HepG2 (cell line): ENCODE results near the gene TTC22. TPM values are rescaled to one million over a fixed set of nuclear protein-coding genes. Genes with fewer than 3 reads are reported as not detected.
A peak's percentile ranks its signal among the peaks of the same experiment; 100 is the strongest.

Experiments used
- ATAC-seq: fragments of 200-7000 bp; cut with Tn5 transposase; 3 replicates; pipeline ENCODE4 v1.9.1; 2020; ENCODE audit warnings: mild to moderate bottlenecking, moderate library complexity
- BruUV-seq: library from RNA; stranded (reverse); fragments of 400-500 nt; replicated peaks from 2 replicates; lab custom pipeline; 2021; lab: Mats Ljungman, UMichigan
- CTCF ChIA-PET: fragments of 300-600 bp; formaldehyde crosslinking; extraction: SDS; loops from one replicate; lab custom pipeline; 2021; ENCODE audit warnings: low total read pairs, inconsistent platforms, low intra/inter-chr PET ratio; lab: Yijun Ruan, JAX
- POLR2A ChIA-PET: fragments of 350-600 bp; sonication (Branson Sonifier 250); formaldehyde crosslinking; loops from one replicate; lab custom pipeline; 2020; ENCODE audit warnings: antibody characterized with exemption, inconsistent platforms; lab: Yijun Ruan, JAX
- DNase-seq: peaks from one replicate; pipeline ENCODE4 v3.0.0-alpha.2; 2015; ENCODE audit warnings: low spot score
- FAIRE-seq: peaks from 3 replicates; lab custom pipeline; 2011; peaks lifted over from hg19 to GRCh38; lab: Jason Lieb, UNC
- H2AFZ ChIP-seq: one replicate; pipeline ENCODE4 v1.6.1; 2011; ENCODE audit warnings: low read length, inconsistent platforms
- H3K27ac ChIP-seq: fragments of 300-600 bp; 3 replicates; pipeline ENCODE4 v1.8.0; 2011; ENCODE audit warnings: mixed run types, mild to moderate bottlenecking, mixed read lengths, low read length, inconsistent platforms; ENCODE audit not compliant: insufficient read depth; ENCODE audit errors: extremely low read length
- H3K27me3 ChIP-seq, 2 experiments: fragments of 200-600 bp in 1 of 2; 2 replicates in 1 of 2; 3 replicates in 1 of 2; pipeline versions ENCODE4 v1.6.0 to v1.8.0; 2011; ENCODE audit warnings: low read length in 2 of 2, mild to moderate bottlenecking in 2 of 2, moderate library complexity in 2 of 2, inconsistent platforms in 1 of 2; ENCODE audit not compliant: insufficient read depth in 2 of 2, control insufficient read depth in 1 of 2
- H3K36me3 ChIP-seq, 2 experiments: fragments of 200-600 bp in 1 of 2; replicated peaks in 1 of 2; 2 replicates in 1 of 2; 3 replicates in 1 of 2; pipeline versions ENCODE4 v1.5.1 to v1.8.0; 2011; ENCODE audit warnings: low read length in 2 of 2, inconsistent platforms in 1 of 2; ENCODE audit not compliant: insufficient read depth in 2 of 2, control insufficient read depth in 1 of 2
- H3K4me1 ChIP-seq: 2 replicates; pipeline ENCODE4 v1.5.1; 2012; ENCODE audit warnings: low read length, inconsistent platforms; ENCODE audit not compliant: insufficient read depth
- H3K4me2 ChIP-seq: 2 replicates; pipeline ENCODE4 v1.6.0; 2011; ENCODE audit warnings: low read depth, low read length, inconsistent platforms
- H3K4me3 ChIP-seq, 3 experiments: fragments of 200-600 bp in 1 of 3; sonication (generic), shearing (Covaris generic) in 1 of 3; replicated peaks in 1 of 3; 2 replicates each; pipeline ENCODE4 v1.5.1; 2011 to 2016; ENCODE audit warnings: low read length in 3 of 3, inconsistent platforms in 2 of 3, low read depth in 2 of 3, mild to moderate bottlenecking in 2 of 3, control low read depth in 1 of 3, mixed read lengths in 1 of 3; ENCODE audit not compliant: insufficient read depth in 1 of 3
- H3K79me2 ChIP-seq: one replicate; pipeline ENCODE4 v1.6.1; 2011; ENCODE audit warnings: low read length, inconsistent platforms; ENCODE audit not compliant: insufficient read depth
- H3K9ac ChIP-seq: 2 replicates; pipeline ENCODE4 v1.6.0; 2011; ENCODE audit warnings: mild to moderate bottlenecking, low read depth, low read length, inconsistent platforms; ENCODE audit not compliant: insufficient read depth
- H3K9me3 ChIP-seq: 2 replicates; pipeline ENCODE4 v1.5.1; 2012; ENCODE audit warnings: mild to moderate bottlenecking, low read length
- H4K20me1 ChIP-seq: 2 replicates; pipeline ENCODE4 v1.6.0; 2011; ENCODE audit warnings: inconsistent platforms, mild to moderate bottlenecking, low read length, moderate library complexity; ENCODE audit not compliant: insufficient read depth
- PCBP2 ChIP-seq: fragments of 200-400 bp; formaldehyde crosslinking; optimal IDR thresholded peaks from 2 replicates; pipeline ENCODE3; 2018; ENCODE audit warnings: low read length, low read depth; ENCODE audit not compliant: poor library complexity, severe bottlenecking
- ZNF7 ChIP-seq: IDR thresholded peaks from 2 replicates; pipeline ENCODE4 v1.6.1; 2016; ENCODE audit warnings: missing biosample characterization, missing genetic modification reagents
- WGBS: methylation state at CpG from one replicate; pipeline ENCODE4 v1.1.6; 2017; ENCODE audit warnings: low lambda C conversion rate; 5-methylcytosine and 5-hydroxymethylcytosine counted together
- in situ Hi-C: cut with HindIII; loops from 2 replicates; pipeline ENCODE4 v1.10.0; 2017; ENCODE audit warnings: low pct_unique_long_range_greater_than_20kb; ENCODE audit not compliant: extremely low pct_ligation_motif_present
- intact Hi-C: fragments of 100-400 bp; cut with micrococcal nuclease; formaldehyde crosslinking; loops from one replicate; pipeline ENCODE4 v1.10.0; 2022; ENCODE audit not compliant: unreplicated experiment
- polyA plus RNA-seq, 8 experiments: library from polyadenylated mRNA; depleted of rRNA in 3 of 8; stranded (reverse) in 7 of 8; unstranded in 1 of 8; fragments of >200 nt; fragmentation: Illumina TruSeq in 4 of 8; extraction: Trizol in 4 of 8; gene quantifications; 2 replicates each; pipeline versions ENCODE4 v1.2.1 to v1.2.3, GENCODE V29; 2011 to 2016; ENCODE audit warnings: low read depth in 4 of 8, missing spikeins in 1 of 8, mixed read lengths in 1 of 8; ENCODE audit not compliant: insufficient read depth in 1 of 8
- total RNA-seq, 5 experiments: library from RNA; depleted of rRNA; stranded (reverse); fragments of >200 nt; fragmentation: Illumina TruSeq; extraction: Trizol; gene quantifications; 2 replicates each; pipeline ENCODE4 v1.2.3, GENCODE V29; 2016; ENCODE audit warnings: low read depth in 1 of 5
- TF ChIP-seq, protein P1 (sequence below): sonication (generic); formaldehyde crosslinking; IDR thresholded peaks from 2 replicates; pipeline ENCODE4 v1.4.0; 2020; ENCODE audit warnings: missing genetic modification reagents, borderline replicate concordance
- TF ChIP-seq, protein P2 (sequence below): sonication (generic); formaldehyde crosslinking; IDR thresholded peaks from 2 replicates; pipeline ENCODE4 v1.4.0; 2020; ENCODE audit warnings: missing genetic modification reagents, borderline replicate concordance

TTC22 gene
- total and polyA plus RNA-seq, 2 of the 13 experiments (the other 11 are each of a cell fraction or from before 2014, with no cell fraction given) = not detected

- intact Hi-C loops = no loop called here
- CTCF ChIA-PET = no interaction called here
Measured at GRCh38 chr1:54843449-54843848, 42.3 kb upstream of the TTC22 start.

More at GRCh38 chr1:54843449-54843848, 42.3 kb upstream of the TTC22 start:
- ATAC-seq = no peak
- H3K4me2 ChIP-seq = no peak overlapping the region
- no peaks in the 10 kb centered on the region for H3K79me2 ChIP-seq
- TF ChIP-seq PCBP2 (no peak), ZNF7 (CRISPR knock-in tag) (0 out of 2 replicates have a peak, but pooled peaks have one; percentile 3)
- TF ChIP-seq, protein P1, sequence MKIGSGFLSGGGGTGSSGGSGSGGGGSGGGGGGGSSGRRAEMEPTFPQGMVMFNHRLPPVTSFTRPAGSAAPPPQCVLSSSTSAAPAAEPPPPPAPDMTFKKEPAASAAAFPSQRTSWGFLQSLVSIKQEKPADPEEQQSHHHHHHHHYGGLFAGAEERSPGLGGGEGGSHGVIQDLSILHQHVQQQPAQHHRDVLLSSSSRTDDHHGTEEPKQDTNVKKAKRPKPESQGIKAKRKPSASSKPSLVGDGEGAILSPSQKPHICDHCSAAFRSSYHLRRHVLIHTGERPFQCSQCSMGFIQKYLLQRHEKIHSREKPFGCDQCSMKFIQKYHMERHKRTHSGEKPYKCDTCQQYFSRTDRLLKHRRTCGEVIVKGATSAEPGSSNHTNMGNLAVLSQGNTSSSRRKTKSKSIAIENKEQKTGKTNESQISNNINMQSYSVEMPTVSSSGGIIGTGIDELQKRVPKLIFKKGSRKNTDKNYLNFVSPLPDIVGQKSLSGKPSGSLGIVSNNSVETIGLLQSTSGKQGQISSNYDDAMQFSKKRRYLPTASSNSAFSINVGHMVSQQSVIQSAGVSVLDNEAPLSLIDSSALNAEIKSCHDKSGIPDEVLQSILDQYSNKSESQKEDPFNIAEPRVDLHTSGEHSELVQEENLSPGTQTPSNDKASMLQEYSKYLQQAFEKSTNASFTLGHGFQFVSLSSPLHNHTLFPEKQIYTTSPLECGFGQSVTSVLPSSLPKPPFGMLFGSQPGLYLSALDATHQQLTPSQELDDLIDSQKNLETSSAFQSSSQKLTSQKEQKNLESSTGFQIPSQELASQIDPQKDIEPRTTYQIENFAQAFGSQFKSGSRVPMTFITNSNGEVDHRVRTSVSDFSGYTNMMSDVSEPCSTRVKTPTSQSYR (CRISPR knock-in tag) = no peak
- TF ChIP-seq, protein P2, sequence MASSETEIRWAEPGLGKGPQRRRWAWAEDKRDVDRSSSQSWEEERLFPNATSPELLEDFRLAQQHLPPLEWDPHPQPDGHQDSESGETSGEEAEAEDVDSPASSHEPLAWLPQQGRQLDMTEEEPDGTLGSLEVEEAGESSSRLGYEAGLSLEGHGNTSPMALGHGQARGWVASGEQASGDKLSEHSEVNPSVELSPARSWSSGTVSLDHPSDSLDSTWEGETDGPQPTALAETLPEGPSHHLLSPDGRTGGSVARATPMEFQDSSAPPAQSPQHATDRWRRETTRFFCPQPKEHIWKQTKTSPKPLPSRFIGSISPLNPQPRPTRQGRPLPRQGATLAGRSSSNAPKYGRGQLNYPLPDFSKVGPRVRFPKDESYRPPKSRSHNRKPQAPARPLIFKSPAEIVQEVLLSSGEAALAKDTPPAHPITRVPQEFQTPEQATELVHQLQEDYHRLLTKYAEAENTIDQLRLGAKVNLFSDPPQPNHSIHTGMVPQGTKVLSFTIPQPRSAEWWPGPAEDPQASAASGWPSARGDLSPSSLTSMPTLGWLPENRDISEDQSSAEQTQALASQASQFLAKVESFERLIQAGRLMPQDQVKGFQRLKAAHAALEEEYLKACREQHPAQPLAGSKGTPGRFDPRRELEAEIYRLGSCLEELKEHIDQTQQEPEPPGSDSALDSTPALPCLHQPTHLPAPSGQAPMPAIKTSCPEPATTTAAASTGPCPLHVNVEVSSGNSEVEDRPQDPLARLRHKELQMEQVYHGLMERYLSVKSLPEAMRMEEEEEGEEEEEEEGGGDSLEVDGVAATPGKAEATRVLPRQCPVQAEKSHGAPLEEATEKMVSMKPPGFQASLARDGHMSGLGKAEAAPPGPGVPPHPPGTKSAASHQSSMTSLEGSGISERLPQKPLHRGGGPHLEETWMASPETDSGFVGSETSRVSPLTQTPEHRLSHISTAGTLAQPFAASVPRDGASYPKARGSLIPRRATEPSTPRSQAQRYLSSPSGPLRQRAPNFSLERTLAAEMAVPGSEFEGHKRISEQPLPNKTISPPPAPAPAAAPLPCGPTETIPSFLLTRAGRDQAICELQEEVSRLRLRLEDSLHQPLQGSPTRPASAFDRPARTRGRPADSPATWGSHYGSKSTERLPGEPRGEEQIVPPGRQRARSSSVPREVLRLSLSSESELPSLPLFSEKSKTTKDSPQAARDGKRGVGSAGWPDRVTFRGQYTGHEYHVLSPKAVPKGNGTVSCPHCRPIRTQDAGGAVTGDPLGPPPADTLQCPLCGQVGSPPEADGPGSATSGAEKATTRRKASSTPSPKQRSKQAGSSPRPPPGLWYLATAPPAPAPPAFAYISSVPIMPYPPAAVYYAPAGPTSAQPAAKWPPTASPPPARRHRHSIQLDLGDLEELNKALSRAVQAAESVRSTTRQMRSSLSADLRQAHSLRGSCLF (CRISPR knock-in tag) = no peak
- POLR2A ChIA-PET = interaction anchor here (1.2 kb wide), 1 partner anchor 22 kb away, joined by 3 read pairs; no protein-coding TSS in a partner anchor
- no TSS peak for BruUV-seq
- H3K36me3 ChIP-seq = no peaks in the 10 kb centered on the region
- peaks cover 7% of the 10 kb centered on the region; the same call in 1 of the 2 replicates for H3K4me1 ChIP-seq
- DNase-seq = no peak
- no peak overlapping the region for H3K9ac ChIP-seq
- H3K4me3 ChIP-seq = no peak overlapping the region
- no peak overlapping the region for H3K27ac ChIP-seq
- in situ Hi-C loops = no loop called here
- no peaks in the 10 kb centered on the region for H3K9me3 ChIP-seq
- FAIRE-seq = no peak
- H3K27me3 ChIP-seq = no peaks in the 10 kb centered on the region; a peak in 1 of 5 replicates
- no peak overlapping the region for H2AFZ ChIP-seq
- WGBS = 81% methylated on average over 4 of the region's 5 CpGs
- no peaks in the 10 kb centered on the region; the same call in none of the 2 replicates for H4K20me1 ChIP-seq
